Adrenal gland (tissue), 5 donors: Measurements from ENCODE around the gene UVSSA.

Source experiments
- POLR2A ChIP-seq, 2 donors: fragments of 450-650 bp; IDR thresholded peaks; one replicate each; pipeline ENCODE4 v1.6.1; 2017; ENCODE audit warnings: antibody characterized with exemption in 2 of 2, mild to moderate bottlenecking in 2 of 2, moderate library complexity in 1 of 2
- TF ChIP-seq, protein P1 (sequence below), 6 experiments: fragments of 450-650 bp in 4 of 6; fragments of 200-600 bp in 2 of 6; sonication (generic) in 1 of 6; IDR thresholded peaks; 1 replicate in 5 of 6; 2 replicates in 1 of 6; pipeline versions ENCODE4 v1.5.1 to v1.8.0; 2016 to 2021; ENCODE audit warnings: antibody characterized with exemption in 6 of 6, mild to moderate bottlenecking in 2 of 6, moderate library complexity in 1 of 6
- donor health status: DM: no; HTN: no; CAD: no.

- TF ChIP-seq, protein P1, sequence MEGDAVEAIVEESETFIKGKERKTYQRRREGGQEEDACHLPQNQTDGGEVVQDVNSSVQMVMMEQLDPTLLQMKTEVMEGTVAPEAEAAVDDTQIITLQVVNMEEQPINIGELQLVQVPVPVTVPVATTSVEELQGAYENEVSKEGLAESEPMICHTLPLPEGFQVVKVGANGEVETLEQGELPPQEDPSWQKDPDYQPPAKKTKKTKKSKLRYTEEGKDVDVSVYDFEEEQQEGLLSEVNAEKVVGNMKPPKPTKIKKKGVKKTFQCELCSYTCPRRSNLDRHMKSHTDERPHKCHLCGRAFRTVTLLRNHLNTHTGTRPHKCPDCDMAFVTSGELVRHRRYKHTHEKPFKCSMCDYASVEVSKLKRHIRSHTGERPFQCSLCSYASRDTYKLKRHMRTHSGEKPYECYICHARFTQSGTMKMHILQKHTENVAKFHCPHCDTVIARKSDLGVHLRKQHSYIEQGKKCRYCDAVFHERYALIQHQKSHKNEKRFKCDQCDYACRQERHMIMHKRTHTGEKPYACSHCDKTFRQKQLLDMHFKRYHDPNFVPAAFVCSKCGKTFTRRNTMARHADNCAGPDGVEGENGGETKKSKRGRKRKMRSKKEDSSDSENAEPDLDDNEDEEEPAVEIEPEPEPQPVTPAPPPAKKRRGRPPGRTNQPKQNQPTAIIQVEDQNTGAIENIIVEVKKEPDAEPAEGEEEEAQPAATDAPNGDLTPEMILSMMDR (IDR thresholded peaks at IDR 0.05) = no peak
- TF ChIP-seq POLR2A (IDR thresholded peaks at IDR 0.05) = no peak
These were observed 41.1 kb upstream of the UVSSA start for GRCh38 chr4:1305781-1306455.
